Mucosa of descending colon (tissue), 3 donors: ENCODE measurements around the gene ADAP2. TPM values are rescaled to one million over a fixed set of nuclear protein-coding genes. Genes with fewer than 3 reads are reported as not detected.
"Not testable (repeated sequence)": the region's sequence is repeated elsewhere in the genome, so short reads cannot be mapped to it uniquely, and the experiment has no call there.

Experiments used
- ATAC-seq: fragments of 200-7000 bp; cut with Tn5 transposase; one replicate; pipeline ENCODE4 v1.9.1; 2020; ENCODE audit warnings: mild to moderate bottlenecking, moderate library complexity
- DNase-seq, 3 donors: peaks; one replicate each; pipeline ENCODE4 v3.0.0-alpha.2; 2020
- H3K36me3 ChIP-seq: fragments of 200-600 bp; one replicate; pipeline ENCODE4 v1.8.0; 2021; ENCODE audit warnings: low read depth, mild to moderate bottlenecking
- H3K4me1 ChIP-seq: fragments of 200-600 bp; one replicate; pipeline ENCODE4 v1.8.0; 2021; ENCODE audit warnings: low read depth, mild to moderate bottlenecking
- H3K4me3 ChIP-seq: fragments of 200-600 bp; one replicate; pipeline ENCODE4 v1.8.0; 2021; ENCODE audit warnings: mild to moderate bottlenecking
- H3K9me3 ChIP-seq: fragments of 200-600 bp; one replicate; pipeline ENCODE4 v1.8.0; 2021; ENCODE audit warnings: mild to moderate bottlenecking
- intact Hi-C, 2 donors: fragments of 100-400 bp; cut with DNase I in 1 of 2; cut with micrococcal nuclease in 1 of 2; formaldehyde crosslinking; loops; one replicate each; pipeline versions ENCODE4 v1.11.0 to v1.11.1; 2022; cut with DNase I, micrococcal nuclease
- total RNA-seq, 3 donors: library from RNA; stranded (reverse); fragmentation: NEBNext Ultra II Directional in 2 of 3; extraction: Animal tissue kit (Norgen Biotek cat#: 25700) in 2 of 3; gene quantifications; one replicate each; pipeline versions ENCODE4 v1.2.1 to v1.2.4, GENCODE V29; 2021 to 2023
- TF ChIP-seq, protein P1 (sequence below): fragments of 200-600 bp; IDR thresholded peaks from one replicate; pipeline ENCODE4 v1.8.0; 2022; ENCODE audit warnings: antibody characterized with exemption, mild to moderate bottlenecking
- donor health status: DM: no; HTN: no; CAD: no; lungs with moderate emphysema.
- donor health status: DM: no; HTN: no; CAD: no.
- donor health status: DM: no; HTN: yes; CAD: no.

The ADAP2 gene
- total RNA-seq, 3 donors from 2014 or later: 7.3 to 15.9 (median 12.1) TPM

GRCh38 chr17:30906101-30906911 is 15.4 kb upstream of the ADAP2 start, which contains the start of gene TEFM:
Gene TEFM (minus strand): TSS chr17:30906238. CDS start chr17:30906198, 40 bp downstream.
- peak; percentile 99 for ATAC-seq
- Histone ChIP-seq H3K36me3 (no peaks in the 10 kb centered on the region), H3K4me3 (peak within 1 kb of the TSS; percentile 54), H3K4me1 (peaks cover 14% of the 10 kb centered on the region), H3K9me3 (no peaks in the 10 kb centered on the region)
- intact Hi-C loops: no loop called here
- TF ChIP-seq, protein P1, sequence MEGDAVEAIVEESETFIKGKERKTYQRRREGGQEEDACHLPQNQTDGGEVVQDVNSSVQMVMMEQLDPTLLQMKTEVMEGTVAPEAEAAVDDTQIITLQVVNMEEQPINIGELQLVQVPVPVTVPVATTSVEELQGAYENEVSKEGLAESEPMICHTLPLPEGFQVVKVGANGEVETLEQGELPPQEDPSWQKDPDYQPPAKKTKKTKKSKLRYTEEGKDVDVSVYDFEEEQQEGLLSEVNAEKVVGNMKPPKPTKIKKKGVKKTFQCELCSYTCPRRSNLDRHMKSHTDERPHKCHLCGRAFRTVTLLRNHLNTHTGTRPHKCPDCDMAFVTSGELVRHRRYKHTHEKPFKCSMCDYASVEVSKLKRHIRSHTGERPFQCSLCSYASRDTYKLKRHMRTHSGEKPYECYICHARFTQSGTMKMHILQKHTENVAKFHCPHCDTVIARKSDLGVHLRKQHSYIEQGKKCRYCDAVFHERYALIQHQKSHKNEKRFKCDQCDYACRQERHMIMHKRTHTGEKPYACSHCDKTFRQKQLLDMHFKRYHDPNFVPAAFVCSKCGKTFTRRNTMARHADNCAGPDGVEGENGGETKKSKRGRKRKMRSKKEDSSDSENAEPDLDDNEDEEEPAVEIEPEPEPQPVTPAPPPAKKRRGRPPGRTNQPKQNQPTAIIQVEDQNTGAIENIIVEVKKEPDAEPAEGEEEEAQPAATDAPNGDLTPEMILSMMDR: no peak
- peak; percentile 90 to 96 (median 92) for DNase-seq

DNA sequence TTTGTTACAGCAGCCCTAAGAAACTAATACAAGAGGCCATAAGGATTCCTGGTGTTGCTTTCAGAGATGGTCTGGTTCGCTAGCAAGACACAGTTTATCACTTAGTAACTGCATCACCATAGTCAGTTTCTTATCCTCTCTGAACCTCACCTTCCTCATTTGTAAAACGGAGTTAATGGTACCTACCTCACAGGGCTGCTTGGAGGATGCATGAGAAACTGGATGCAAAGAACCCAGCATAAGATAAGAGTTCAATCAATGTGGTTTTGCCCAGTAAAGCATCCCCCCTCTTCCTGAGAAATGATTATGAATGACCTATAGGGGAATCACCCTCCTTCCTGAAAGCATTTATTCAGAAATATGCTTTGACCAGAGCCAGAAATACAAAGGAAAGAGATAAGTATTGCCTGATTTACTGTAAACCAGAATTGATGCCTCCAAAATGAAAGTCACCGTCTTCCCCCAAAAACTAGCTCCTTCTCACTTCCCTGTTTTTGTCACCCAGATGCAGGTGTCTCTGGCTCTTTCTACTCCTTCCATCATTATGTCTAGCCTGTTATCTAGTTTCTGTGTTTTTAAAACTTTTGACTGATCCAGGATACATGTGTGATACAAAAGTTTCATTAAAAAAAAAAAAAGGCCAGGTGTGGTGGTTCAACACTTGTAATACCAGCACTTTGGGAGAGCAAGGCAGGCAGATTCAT is 12.9 kb upstream of the ADAP2 start:
- TF ChIP-seq, protein P1: no peak
- no peaks in the 10 kb centered on the region for H3K36me3 ChIP-seq
- DNase-seq (no peak), ATAC-seq (no peak)
- intact Hi-C loops: no loop called here
- H3K9me3 ChIP-seq: no peaks in the 10 kb centered on the region
- peaks cover 14% of the 10 kb centered on the region for H3K4me1 ChIP-seq
- no peak overlapping the region for H3K4me3 ChIP-seq

DNA sequence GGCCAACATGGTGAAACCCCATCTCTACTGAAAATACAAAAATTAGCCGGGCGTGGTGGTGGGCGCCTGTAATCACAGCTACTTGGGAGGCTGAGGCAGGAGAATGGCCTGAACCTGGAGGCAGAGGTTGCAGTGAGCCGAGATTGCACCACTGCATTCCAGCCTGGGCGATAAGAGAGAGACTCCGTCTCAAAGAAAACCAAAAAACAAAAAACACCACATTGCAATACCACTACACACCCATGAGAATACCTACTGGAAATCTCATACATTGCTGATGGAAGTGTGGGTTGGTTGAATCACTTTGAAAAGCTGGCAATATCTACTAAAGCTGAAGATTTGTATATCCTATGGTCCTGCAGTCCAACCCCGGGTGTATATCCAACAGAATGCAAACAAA is 11.6 kb upstream of the ADAP2 start:
- H3K36me3 ChIP-seq, intact Hi-C loops, ATAC-seq, DNase-seq, H3K9me3 ChIP-seq, H3K4me3 ChIP-seq: not testable (repeated sequence)
- H3K4me1 ChIP-seq: peaks cover 10% of the 10 kb centered on the region

DNA sequence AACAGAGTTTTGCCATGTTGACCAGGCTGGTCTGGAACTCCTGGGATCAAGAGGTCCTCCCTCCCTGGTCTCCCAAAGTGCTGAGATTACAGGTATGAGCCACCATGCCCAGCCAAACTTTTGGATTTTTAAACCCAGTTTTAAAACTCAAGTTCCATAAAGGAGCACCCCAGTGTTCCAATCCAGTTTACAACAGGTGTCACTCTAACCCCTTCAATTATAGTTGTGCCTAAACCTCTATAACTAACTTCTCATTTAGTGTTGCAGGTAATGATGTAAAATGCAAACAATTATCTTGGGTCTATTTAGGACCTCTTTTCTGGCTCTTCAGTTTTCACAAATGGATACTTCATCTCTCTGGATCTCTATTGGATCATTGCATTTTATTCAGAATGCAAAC is 7.8 kb upstream of the ADAP2 start:
- intact Hi-C loops: no loop called here
- Histone ChIP-seq H3K9me3 (no peaks in the 10 kb centered on the region), H3K36me3 (no peaks in the 10 kb centered on the region), H3K4me3 (no peak overlapping the region), H3K4me1 (no peaks in the 10 kb centered on the region)
- ATAC-seq (no peak), DNase-seq (no peak)
- TF ChIP-seq, protein P1: no peak

- H3K4me3 ChIP-seq: no peak overlapping the region
- H3K4me1 ChIP-seq: no peaks in the 10 kb centered on the region
- ATAC-seq: no peak
- TF ChIP-seq, protein P1: no peak
- no peak for DNase-seq
- H3K9me3 ChIP-seq: no peaks in the 10 kb centered on the region
- no peaks in the 10 kb centered on the region for H3K36me3 ChIP-seq
- intact Hi-C loops: no loop called here
Observed at GRCh38 chr17:30915833-30916611, 5.7 kb upstream of the ADAP2 start.
